Measurements from ENCODE around the gene CDK6.

DNA sequence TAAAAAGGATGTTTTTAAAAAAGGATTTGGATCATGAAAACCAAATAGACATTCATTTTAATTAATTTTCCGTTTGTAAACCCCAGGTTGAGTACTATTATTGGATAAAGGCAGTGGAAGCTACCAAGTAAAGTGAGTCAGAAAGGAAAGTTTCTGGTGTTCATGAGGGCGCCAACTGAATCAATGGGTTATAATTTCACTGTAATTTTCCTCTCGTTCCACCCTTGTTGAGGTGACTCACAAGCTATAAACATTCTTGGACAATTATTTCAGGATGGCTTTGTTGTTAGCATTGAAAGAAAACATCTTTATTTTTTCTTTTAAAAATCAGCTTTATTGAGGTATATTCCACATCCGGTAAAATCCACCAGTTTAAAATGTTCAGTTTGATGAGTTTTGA, 241.1 kb downstream of the CDK6 start:
- TF ChIP-seq POLR2AphosphoS5 (IDR thresholded peaks at IDR 0.05) (no peak), POLR2A (IDR thresholded peaks at IDR 0.05) (no peak)
- TF ChIP-seq, protein P1, sequence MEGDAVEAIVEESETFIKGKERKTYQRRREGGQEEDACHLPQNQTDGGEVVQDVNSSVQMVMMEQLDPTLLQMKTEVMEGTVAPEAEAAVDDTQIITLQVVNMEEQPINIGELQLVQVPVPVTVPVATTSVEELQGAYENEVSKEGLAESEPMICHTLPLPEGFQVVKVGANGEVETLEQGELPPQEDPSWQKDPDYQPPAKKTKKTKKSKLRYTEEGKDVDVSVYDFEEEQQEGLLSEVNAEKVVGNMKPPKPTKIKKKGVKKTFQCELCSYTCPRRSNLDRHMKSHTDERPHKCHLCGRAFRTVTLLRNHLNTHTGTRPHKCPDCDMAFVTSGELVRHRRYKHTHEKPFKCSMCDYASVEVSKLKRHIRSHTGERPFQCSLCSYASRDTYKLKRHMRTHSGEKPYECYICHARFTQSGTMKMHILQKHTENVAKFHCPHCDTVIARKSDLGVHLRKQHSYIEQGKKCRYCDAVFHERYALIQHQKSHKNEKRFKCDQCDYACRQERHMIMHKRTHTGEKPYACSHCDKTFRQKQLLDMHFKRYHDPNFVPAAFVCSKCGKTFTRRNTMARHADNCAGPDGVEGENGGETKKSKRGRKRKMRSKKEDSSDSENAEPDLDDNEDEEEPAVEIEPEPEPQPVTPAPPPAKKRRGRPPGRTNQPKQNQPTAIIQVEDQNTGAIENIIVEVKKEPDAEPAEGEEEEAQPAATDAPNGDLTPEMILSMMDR (IDR thresholded peaks at IDR 0.05): no peak

All from transverse colon (tissue), 4 donors.